ENCODE data around the gene TBC1D13.
"Not testable (repeated sequence)": the region's sequence is repeated elsewhere in the genome, so short reads cannot be mapped to it uniquely, and the experiment has no call there.

TBC1D13 gene

DNA sequence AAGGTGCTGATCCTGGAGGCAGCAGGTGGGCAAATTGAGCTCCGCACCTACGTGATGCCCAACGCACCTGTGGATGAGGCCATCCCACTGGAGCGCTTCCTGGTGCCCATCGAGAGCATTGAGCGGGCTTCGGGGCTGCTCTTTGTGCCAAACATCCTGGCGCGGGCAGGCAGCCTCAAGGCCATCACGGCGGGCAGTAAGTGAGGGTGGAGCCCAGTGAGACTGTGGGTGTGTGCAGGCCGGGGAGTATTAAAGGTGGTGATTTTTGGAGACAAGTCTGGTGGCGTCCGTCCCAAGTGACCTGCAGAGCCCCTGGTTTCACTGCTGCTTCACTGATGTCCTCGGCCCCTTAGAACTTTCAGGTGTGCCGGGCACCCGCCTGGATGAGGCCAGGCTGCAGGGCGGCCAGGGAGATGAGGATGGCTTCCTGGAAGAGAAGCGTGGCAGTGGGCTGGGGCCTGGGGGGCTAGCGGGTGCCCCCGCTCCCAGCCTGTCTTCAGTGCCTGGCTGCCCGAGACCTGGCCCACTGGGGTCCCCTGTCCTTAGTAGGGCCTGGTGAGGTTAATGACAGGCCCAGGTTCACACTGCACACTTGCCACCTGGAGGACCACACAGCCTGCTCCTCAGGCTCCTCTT is 35.5 kb downstream of the TBC1D13 start:
- DNase-seq = no peak

DNA sequence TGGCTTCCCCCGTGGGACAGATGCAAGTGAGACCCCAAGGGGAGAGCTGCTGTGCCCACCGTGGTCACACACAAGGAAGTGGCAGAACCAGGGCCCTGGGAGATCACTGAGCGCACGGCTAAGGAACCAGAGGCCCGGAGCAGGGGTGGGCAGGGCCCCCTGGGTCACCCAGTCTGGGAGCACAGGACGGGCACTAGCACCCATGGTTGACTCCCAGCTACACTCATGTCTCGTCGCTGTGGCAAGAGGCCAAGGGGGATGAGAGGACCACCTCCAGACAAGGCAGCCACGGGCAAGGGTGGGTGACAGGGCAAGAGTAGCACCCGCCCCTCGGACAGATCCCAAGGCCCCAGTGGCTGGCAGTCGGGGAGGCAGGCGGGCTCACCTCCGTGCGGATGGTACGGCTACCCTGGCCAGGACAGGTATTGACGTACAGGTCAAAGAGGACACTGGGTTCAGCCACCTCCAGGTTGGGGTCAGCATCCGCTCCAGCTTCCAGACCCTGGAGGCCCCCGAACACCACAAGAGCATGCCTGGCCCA is 36.4 kb downstream of the TBC1D13 start:
- no peak for DNase-seq

DNA sequence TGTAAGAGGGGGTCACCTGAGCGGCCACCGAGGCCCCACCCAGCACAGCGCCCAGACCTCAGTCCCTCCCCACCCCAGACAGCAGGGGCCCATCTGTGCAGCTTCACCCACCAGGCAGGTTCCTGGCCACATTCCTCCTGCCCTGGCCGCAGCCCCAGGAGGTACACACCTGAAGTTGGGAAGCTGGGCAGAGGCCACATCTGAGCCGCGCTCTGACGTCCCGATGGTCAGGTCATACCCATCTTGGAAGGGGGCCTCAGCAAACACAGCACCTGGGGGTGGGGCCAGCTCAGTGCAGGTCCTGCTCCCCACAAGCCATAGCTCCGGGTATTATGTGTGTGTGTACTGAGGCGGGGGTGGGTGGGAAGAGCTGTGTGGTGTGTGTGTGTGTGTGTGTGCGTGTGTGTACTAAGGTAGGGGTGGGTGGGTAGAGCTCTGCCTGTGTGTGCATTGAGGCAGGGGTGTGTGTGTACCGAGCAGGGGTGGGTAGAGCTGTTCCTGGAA is 36.9 kb downstream of the TBC1D13 start:
- DNase-seq = no peak

DNA sequence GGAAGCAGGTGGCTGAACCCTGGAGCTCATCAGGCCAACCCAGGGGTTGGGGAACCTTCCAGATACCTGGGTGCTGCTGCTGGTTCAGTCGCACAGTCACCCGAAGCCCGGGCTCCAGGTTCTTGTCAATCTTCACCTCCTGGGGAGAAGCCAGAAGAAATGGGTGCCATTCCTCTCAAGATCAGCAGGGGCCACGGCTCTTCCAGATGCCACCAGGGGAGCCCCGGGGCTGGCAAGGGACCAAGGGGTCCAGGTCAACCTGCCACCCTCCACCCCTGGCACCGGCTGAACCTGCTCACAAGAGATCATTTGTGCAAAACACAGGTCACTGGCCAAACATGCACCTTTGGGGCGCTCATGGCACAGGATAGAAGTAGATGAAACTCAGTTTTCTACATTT is 37.9 kb downstream of the TBC1D13 start:
- DNase-seq = no peak

DNA sequence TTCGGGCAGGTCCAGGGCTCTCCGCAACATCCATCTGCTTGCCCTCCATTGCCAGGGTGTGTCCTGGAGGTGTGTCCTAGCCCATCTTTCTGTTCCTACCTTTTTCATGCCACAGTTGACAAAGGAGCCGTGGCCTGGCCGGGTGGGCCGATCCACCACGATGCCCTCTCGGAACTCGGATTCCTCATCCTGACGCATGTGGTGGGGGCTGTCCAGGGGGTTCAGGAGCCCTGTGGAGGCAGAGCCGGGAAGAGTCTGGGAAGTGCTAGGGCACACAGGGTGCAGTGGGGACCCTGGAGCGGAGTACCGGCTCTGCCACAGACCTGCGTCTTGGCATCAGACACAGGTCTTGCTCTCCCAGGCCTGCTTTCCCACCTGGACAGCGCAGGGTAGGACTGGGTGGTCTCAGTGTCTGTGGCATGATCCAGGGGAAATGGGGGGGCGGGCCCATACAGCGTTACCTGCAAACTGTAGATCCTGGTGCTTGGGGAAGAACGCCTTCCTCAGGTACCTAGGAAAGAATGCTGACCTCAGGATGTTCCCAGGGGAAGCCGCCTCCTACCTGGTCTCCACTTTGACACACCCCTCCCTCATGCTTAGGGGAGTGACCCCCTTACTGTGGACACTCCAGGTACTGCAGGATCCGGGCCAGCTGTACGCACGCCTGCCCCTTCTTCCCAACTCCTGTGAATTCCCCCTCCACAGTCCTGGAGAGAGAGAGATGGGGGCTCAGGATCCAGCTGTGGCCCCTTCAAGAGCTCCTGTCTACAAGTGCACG is 39.1 kb downstream of the TBC1D13 start:
- DNase-seq = no peak

DNA sequence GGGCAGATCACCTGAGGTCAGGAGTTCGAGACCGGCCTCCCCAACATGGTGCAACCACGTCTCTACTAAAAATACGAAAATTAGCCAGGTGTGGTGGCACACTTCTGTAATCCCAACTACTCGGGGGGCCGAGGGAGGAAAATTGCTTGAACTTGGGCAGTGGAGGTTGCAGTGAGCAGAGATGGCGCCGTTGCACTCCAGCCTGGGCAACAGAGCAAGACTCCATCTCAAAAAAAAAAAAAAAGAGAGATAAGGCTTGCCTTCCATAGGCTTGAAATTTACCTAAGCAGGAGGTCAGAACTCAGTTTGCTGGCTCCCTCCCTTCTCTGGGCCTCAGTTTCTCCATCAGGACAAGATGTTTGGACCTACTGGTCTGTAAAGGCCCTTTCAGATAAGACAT is 41.2 kb downstream of the TBC1D13 start:
- DNase-seq = no peak

DNA sequence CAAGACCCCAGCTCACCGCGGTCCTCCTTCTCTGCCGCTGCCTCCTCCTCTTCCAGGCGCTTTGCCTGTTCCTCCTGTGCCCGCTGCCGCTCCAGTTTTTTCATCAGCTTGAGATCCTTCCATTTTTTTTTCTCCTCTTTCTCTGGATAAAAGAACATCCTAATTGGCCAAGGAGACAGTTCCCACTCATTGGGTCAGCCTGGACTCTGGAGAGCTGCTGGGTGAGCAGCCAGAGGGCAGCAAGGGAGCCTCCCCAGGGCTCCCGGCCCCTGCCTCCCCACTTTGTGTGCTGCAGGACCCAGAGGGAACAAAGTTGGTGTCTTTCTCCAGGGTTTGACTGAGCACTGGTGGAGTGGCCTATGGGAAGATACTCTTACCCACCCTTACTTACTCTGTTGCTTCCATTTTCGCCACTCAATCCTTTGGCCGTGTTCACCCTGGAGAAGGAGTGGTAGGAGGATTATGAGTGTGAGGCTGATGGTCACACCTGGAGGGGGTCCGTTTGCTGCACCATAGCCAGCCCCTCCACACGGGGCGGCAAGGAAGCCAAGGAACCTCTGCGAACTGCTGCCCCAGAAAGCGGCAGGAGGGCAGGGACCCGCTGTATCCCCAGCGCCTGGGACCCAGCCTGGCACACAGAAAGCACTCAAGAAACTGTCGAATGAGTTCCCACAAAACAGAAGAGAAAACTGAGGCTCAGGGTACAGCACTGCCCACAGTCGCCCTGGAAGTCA is 41.8 kb downstream of the TBC1D13 start:
- no peak for DNase-seq

DNA sequence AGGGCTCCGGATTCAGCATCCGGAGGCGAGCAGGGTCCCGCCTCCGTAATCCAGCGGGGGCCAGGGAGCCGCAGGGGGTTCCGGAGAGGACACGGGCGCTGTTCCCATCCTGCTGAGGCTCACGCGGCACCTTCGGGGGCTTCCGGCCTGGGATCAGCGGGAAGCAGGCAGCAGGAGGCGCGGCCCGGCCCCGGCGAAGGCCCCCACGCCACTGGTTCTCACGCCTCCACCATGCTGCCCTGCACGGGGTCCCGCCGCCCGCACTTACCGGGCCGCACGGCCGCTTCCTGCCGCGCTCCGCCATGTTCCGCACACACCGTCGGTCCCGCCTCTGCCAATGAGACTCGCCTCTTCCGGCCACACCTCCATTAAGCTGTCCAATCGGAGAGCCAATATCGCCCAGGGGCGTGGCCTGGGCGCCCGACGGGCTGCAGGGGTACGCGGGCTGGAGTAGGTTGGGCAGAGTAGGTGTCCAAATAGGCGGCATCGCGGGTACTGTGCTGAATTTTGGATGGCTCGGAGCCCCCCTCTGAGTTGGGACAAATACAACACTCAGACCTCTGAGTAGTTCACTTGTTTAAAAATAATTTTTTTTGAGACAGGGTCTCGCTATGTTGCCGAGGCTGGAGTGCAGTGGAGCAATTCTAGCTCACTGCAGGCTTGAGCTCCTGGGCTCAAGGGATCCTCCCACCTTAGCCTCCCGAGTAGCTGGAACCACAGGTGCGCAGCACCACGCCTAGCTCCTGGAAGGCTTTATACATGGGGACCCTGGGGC is 42.6 kb downstream of the TBC1D13 start, which contains the start of gene SPOUT1:
Gene SPOUT1 (minus strand): TSS at position 318 of the 775 bp plus-strand sequence. CDS start 14 bp downstream, at position 304.
- peak; percentile 97 for DNase-seq

DNA sequence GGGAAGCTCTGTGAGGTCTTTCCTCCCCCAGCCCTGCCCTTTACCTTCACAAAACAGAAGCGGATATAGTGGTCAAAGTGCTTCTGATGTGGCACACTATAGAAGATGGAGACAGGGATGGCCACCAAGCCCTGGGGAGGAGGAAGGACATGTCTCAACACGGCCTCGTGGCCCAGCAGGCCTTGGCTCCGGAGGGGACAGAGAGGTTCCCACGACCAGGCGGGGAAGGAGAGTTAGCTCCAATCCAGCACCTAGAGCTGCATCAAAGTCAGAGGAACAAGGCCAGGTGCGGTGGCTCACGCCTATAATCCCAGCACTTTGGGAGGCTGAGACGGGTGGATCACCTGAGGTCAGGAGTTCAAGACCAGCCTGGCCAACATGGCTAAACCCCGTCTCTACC is 46.6 kb downstream of the TBC1D13 start:
- no peak for DNase-seq

DNA sequence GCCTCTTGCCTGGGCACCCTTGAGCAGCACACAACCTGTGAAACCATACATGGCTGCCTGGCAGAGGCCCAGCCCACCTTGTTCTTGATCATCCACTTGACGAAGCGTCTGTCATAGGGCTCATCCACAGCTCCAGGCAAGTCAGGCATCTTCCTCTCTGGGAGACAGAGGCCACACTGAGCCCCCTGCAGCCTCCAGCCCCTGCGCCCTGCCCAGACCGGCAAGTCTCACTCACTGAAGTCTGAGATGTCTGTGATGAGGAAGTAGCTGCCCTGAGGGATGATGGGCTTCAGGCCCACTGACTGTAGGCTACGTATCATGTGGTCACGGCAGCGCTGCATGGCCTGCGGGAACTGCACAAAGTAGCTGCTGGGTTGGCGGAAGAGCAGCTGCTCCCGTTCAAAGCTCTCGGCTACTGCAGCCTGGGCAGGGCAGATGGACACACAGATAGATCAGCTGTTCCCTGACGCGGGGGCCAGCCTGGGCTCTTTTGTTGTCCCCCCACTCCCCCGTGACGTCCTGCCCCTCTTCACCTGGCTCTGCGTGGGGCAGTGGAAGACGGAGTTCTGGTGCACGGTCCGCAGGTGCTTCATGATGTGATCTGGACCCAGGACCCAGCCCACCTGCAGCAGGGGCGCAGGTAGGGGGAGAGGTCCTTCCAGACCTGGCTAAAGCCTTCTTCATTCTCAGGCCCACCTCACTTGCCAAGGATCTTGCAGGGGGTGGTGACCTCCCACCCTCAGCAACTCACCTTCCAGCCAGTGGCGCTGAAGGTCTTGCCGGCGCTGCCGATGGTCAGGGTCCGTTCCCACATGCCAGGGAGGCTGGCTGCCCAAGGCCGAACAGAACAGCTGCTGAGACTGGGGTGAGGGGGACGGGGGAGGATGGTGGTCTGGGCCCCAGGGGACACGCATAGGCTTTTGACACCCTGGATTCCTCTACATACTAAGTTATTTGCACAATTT is 48.5 kb downstream of the TBC1D13 start:
- no peak for DNase-seq

DNA sequence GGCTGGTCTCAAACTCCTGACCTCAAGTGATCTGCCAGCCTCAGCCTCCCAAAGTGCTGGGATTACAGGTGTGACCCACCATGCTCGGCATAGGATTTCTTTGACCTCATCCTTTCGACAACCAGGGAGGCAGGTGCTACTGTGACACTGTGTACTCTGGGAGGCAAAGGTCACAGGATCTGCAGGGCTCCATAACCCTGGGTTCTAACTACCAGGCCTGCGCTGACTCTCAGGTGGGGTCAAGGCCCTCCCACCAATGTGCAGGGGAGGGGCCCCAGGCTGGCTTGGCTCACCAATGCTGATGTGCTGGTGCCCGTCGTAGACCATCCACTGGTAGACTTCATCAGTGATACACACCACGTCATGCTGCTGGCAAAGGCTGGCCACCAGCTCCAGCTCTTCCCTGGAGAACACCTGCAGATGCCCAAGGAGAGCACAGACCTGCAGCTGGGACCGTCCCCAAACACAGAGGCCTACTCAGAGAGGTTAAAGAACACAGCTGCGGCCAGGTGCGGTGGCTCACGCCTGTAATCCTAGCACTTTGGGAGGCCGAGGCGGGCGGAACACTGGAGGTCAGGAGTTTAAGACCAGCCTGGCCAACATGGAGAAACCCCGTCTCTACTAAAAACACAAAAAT is 49.6 kb downstream of the TBC1D13 start:
- DNase-seq = no peak

DNA sequence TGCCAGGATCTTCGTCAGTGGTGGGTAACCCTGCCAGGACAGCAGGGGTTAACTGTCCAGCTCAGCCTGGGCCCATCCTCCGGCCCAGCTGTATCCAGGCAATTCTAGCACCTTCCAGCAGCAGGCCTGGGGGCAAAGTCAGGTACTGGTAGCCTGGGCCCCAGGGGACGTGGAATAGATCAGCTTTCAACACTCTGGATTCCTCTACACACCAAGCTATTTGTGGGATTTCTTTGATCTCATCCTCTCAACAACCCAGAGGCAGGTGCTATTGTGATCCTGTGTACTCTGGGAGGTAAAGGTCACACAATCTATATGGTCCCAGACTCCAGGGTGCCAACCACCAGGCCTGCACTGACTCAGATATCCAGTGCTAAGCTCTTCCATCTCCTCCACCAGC is 51.3 kb downstream of the TBC1D13 start:
- DNase-seq = no peak

DNA sequence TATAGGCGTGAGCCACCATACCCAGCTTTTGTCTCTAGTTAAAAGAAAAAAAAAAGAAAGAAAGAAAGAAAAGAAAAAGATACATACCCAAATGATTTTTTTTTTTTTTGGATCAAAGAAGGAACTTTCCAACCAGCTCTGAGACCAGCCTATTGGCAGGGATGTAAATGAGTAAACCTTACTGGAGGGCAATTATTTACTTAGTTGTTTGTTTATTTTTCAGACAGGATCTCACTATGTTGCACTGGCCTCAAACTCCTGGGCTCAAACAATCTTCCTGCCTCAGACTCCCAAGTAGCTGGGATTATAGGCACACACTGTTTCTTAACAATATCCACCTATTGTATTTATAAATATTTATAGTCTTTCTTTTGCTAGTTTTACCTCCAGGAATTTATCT is 53.5 kb downstream of the TBC1D13 start:
- no peak for DNase-seq

DNA sequence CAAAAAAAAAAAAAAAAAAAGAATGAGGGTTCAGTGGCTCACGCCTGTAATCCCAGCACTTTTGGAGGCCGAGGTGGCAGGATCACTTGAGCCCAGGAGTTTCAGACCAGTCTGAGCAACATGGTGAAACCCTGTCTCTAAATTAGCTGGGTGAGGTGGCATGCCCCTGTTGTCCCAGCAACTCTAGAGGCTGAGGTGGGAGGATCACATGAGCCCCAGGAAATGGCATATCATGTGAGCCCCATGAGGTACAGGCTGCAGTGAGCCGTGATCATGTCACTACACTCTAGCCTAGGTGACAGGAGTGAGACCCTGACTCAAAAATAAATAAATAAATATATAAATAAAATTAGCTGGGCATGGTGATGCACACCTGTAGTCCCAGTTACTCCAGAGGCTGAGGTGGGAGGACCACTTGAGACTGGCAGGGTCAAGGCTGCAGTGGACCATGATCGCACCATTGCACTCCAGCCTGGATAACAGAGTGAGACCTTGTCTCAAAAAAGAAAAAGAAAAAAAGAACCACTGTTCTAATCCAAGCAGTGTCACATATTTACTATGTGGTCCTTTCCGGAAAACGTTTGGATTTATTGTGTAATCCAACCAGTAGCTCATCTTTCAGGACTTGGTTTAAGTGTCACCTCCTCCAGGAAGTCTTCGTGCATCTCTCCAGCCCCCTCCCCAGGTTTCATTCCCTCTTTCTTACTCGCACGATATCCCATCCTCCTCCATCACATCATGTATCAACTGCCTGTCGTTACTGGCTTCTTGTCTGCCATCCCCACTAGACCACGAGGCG is 54.8 kb downstream of the TBC1D13 start:
- no peak for DNase-seq

DNA sequence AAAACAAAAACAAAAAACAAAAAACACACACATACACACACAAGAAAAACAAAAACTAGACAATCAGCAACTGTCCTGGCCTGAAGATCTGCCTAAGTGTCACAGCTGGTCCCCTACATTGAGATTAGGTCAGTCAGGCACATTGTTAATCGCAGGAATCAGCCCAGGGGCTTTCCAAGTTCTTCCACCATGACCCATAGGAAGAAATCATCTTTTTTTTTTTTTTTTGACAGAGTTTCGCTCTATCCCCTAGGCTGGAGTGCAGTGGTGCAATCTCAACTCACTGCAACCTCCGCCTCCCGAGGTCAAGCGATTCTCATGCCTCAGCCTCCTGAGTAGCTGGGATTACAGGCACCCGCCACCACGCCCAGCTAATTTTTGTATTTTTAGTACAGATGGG is 56.1 kb downstream of the TBC1D13 start:
- not testable (repeated sequence) for DNase-seq

DNA sequence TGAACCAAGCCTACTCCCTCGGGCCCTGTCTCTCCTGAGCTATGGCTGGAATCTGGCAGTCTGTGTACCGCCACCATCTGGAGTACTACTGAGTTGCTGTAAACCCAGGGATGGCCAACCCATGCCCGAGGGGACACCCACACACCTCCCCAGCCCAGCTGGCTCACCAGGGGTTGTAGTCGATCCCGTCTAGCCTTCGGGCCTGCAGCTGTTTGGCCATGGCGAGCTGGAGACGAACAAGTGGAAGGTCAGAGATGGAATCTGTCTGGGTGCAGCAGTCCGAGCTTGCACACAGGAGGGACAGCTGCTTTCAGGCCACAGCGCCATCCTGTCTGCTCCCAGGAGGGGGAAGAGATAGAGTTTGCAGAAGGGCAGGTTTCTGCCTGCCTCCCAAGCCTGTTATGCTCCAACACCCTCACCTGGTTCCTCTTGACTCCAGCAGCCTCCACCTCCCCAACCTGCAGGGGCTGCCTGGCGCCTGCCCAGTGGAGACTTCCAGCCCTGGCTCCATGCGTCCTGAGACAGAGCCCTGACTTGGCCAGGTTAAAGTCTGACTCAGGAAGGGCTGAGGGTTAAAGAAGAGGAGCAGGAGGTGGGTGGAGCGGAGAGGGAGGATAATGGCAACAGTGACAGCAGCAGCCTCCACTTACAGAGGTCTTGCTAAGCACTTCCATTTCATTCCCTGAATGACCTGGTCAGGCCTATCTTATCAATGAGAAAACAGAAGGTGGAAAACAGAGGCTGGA is 58.3 kb downstream of the TBC1D13 start:
- peak; percentile 45 for DNase-seq

DNA sequence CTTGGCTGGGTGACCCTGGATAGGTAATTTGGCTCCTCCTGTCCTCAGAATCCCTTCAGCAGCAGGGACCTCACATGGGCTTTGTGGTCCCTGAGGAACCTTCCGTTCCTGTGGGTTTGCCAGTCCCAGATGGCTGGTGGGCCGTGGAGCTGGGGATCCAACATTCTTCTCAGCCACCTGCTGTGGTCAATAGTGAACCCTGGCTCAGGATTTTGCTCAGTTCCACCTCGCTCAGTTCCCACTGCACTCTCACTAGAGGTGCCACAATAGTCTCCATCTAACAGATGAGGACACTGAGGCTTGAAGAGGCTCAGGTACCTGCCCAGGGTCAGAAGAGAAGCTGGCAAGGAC is 59.6 kb downstream of the TBC1D13 start:
- DNase-seq = no peak

DNA sequence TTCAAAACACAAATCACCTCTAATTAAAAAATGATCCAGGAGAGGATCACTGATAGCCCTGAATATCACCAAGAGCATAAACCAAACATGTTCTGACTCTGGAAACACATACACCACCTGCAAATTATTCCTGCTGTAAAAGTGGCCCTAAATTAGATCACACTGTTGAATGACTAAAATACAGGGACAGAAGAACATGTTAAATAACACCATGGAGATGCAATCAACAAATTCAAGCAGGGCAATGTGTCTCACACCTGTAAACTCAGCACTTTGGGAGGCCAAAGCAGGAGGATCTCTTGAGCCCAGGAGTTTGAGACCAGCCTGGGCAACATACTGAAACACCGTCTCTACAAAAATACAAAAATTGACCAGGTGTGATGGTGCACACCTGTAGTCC is 60.8 kb downstream of the TBC1D13 start:
- DNase-seq = no peak

DNA sequence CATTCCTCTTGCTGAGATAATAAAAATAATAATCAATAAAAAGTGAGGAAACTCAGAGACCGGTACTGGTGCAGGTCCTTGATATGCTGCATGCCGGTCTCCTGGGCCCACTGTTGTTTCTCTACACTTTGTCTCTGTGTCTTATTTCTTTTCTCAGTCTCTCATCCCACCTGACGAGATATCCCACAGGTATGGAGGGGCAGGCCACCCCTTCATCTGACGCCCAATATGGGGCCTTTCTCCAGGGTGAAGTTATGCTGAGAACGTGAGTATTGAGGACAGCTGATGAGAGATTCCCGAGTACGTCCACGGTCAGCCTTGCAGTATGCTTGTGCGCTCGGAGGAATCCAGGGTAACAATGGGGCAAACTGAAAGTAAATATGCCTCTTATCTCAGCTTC is 64.0 kb downstream of the TBC1D13 start:
- DNase-seq = not testable (repeated sequence)
